Right lobe of liver (tissue), 4 donors: Measurements from ENCODE around the gene CAMK2B.

Experiments used
- CTCF ChIP-seq, 4 donors: fragments of 200-600 bp in 3 of 4; fragments of 450-650 bp in 1 of 4; IDR thresholded peaks; one replicate each; pipeline versions ENCODE4 v1.5.1 to v1.8.0; 2016 to 2022; ENCODE audit warnings: antibody characterized with exemption in 4 of 4, mild to moderate bottlenecking in 2 of 4
- POLR2A ChIP-seq: fragments of 450-650 bp; IDR thresholded peaks from one replicate; pipeline ENCODE4 v1.6.1; 2017; ENCODE audit warnings: antibody characterized with exemption, mild to moderate bottlenecking
- donor health status: DM: no; HTN: no; CAD: no.
- donor health status: DM: no; HTN: no; CAD: no.
- donor health status: DM: no; HTN: yes; CAD: no.

GRCh38 chr7:44211126-44211675, 114.2 kb downstream of the CAMK2B start:
- TF ChIP-seq CTCF (IDR thresholded peaks at IDR 0.05) (no peak), POLR2A (no peak)
